IMR-90 (cell line): ENCODE measurements around the gene RIMS3. TPM values are rescaled to one million over a fixed set of nuclear protein-coding genes. Genes with fewer than 3 reads are reported as not detected.

Experiments used
- ATAC-seq: fragments of 200-7000 bp; cut with Tn5 transposase; 2 replicates; pipeline ENCODE4 v1.9.1; 2020; ENCODE audit warnings: low read depth, mild to moderate bottlenecking, moderate library complexity
- BruUV-seq: library from RNA; stranded (reverse); fragments of 400-500 nt; replicated peaks from 2 replicates; lab custom pipeline; 2021; lab: Mats Ljungman, UMichigan
- CTCF ChIA-PET: fragments of 300-600 bp; formaldehyde crosslinking; extraction: SDS; loops from one replicate; lab custom pipeline; 2021; ENCODE audit warnings: antibody characterized with exemption; lab: Yijun Ruan, JAX
- POLR2A ChIA-PET: fragments of 300-600 bp; sonication (Branson Sonifier 250); formaldehyde crosslinking; loops from one replicate; lab custom pipeline; 2022; ENCODE audit warnings: antibody characterized with exemption; ENCODE audit not compliant: unreplicated experiment; lab: Charles Lee
- DNase-seq: peaks from one replicate; pipeline ENCODE4 v3.0.0; 2013
- H2AFZ ChIP-seq: replicated peaks from 2 replicates; pipeline ENCODE3; 2013; ENCODE audit warnings: low read length, mild to moderate bottlenecking; ENCODE audit not compliant: poor library complexity
- H2AK5ac ChIP-seq: 2 replicates; pipeline ENCODE4 v1.6.1; 2013; ENCODE audit warnings: low read depth, low read length, inconsistent platforms
- H2AK9ac ChIP-seq: replicated peaks from 2 replicates; pipeline ENCODE3; 2013; ENCODE audit warnings: mild to moderate bottlenecking, low read depth, low read length, moderate library complexity; ENCODE audit not compliant: poor library complexity
- H2BK120ac ChIP-seq: 2 replicates; pipeline ENCODE4 v1.6.1; 2013; ENCODE audit warnings: low read depth, low read length, inconsistent platforms
- H2BK15ac ChIP-seq: 3 replicates; pipeline ENCODE4 v1.6.1; 2013; ENCODE audit warnings: low read depth, low read length, inconsistent platforms
- H2BK20ac ChIP-seq: 2 replicates; pipeline ENCODE4 v1.6.1; 2013; ENCODE audit warnings: low read depth, mild to moderate bottlenecking, inconsistent platforms, low read length, moderate library complexity
- H2BK5ac ChIP-seq: 2 replicates; pipeline ENCODE4 v1.6.1; 2013; ENCODE audit warnings: mild to moderate bottlenecking, low read depth, low read length, inconsistent platforms; ENCODE audit not compliant: poor library complexity, severe bottlenecking
- H3K14ac ChIP-seq: replicated peaks from 2 replicates; pipeline ENCODE4 v1.6.1; 2013; ENCODE audit warnings: low read depth, low read length, inconsistent platforms
- H3K18ac ChIP-seq: 2 replicates; pipeline ENCODE4 v1.6.1; 2013; ENCODE audit warnings: low read depth, low read length, control low read depth
- H3K23ac ChIP-seq: 2 replicates; pipeline ENCODE4 v1.6.1; 2013; ENCODE audit warnings: low read depth, low read length, inconsistent platforms
- H3K27ac ChIP-seq: 2 replicates; pipeline ENCODE4 v1.5.1; 2013; ENCODE audit warnings: mild to moderate bottlenecking, control low read depth, low read length; ENCODE audit not compliant: insufficient read depth
- H3K27me3 ChIP-seq: 2 replicates; pipeline ENCODE4 v1.6.1; 2013; ENCODE audit warnings: low read length; ENCODE audit not compliant: control insufficient read depth, insufficient read depth
- H3K36me3 ChIP-seq: 2 replicates; pipeline ENCODE4 v1.6.1; 2013; ENCODE audit warnings: low read length, mixed read lengths; ENCODE audit not compliant: control insufficient read depth, insufficient read depth
- H3K4ac ChIP-seq: 2 replicates; pipeline ENCODE4 v1.6.1; 2013; ENCODE audit warnings: low read depth, low read length, inconsistent platforms
- H3K4me1 ChIP-seq: 2 replicates; pipeline ENCODE4 v1.6.1; 2013; ENCODE audit warnings: low read length, mixed read lengths; ENCODE audit not compliant: control insufficient read depth, insufficient read depth
- H3K4me2 ChIP-seq: 2 replicates; pipeline ENCODE4 v1.6.1; 2013; ENCODE audit warnings: low read depth, mild to moderate bottlenecking, control low read depth, low read length, moderate library complexity
- H3K4me3 ChIP-seq: 2 replicates; pipeline ENCODE4 v1.5.1; 2013; ENCODE audit warnings: low read depth, mild to moderate bottlenecking, control low read depth, low read length, moderate library complexity; ENCODE audit not compliant: insufficient read depth
- H3K56ac ChIP-seq: 2 replicates; pipeline ENCODE4 v1.6.1; 2013; ENCODE audit warnings: low read length, inconsistent platforms; ENCODE audit not compliant: insufficient read depth; ENCODE audit errors: extremely low read depth
- H3K79me1 ChIP-seq, 2 experiments: 2 replicates each; pipeline ENCODE4 v1.6.1; 2013; ENCODE audit warnings: low read length in 2 of 2, inconsistent platforms in 1 of 2, low read depth in 1 of 2
- H3K9ac ChIP-seq: 2 replicates; pipeline ENCODE4 v1.6.1; 2013; ENCODE audit warnings: low read depth, low read length, control low read depth
- H3K9me1 ChIP-seq: 2 replicates; pipeline ENCODE4 v1.6.1; 2013; ENCODE audit warnings: low read length, inconsistent platforms; ENCODE audit not compliant: insufficient read depth
- H3K9me3 ChIP-seq: 2 replicates; pipeline ENCODE4 v1.6.1; 2013; ENCODE audit warnings: low read length; ENCODE audit not compliant: control insufficient read depth, insufficient read depth
- H4K20me1 ChIP-seq: 2 replicates; pipeline ENCODE4 v1.6.1; 2013; ENCODE audit warnings: low read length, inconsistent platforms; ENCODE audit not compliant: insufficient read depth
- H4K5ac ChIP-seq: 2 replicates; pipeline ENCODE4 v1.6.1; 2013; ENCODE audit warnings: mild to moderate bottlenecking, low read depth, low read length, control low read depth
- H4K8ac ChIP-seq, 2 experiments: 2 replicates each; pipeline ENCODE4 v1.6.1; 2013; ENCODE audit warnings: low read depth in 2 of 2, low read length in 2 of 2, control low read depth in 1 of 2, inconsistent platforms in 1 of 2
- H4K91ac ChIP-seq: 2 replicates; pipeline ENCODE4 v1.6.1; 2013; ENCODE audit warnings: low read depth, low read length, inconsistent platforms; ENCODE audit not compliant: insufficient read depth
- BHLHE40 ChIP-seq: fragments of 150-350 bp; IDR thresholded peaks from 2 replicates; pipeline ENCODE4 v1.6.1; 2016; ENCODE audit warnings: mild to moderate bottlenecking, low read depth, low read length
- CEBPB ChIP-seq: IDR thresholded peaks from 2 replicates; pipeline ENCODE4 v1.6.1; 2012; ENCODE audit warnings: low read depth, low read length, improper control_type of control experiment
- FOS ChIP-seq: fragments of 150-350 bp; IDR thresholded peaks from 2 replicates; pipeline ENCODE4 v1.6.1; 2016; ENCODE audit warnings: low read depth, low read length
- MAFK ChIP-seq: IDR thresholded peaks from 2 replicates; pipeline ENCODE4 v1.6.1; 2012; ENCODE audit warnings: low read depth, low read length, improper control_type of control experiment
- MXI1 ChIP-seq: IDR thresholded peaks from 2 replicates; pipeline ENCODE4 v1.6.1; 2012; ENCODE audit warnings: low read depth, mild to moderate bottlenecking, low read length, moderate library complexity, borderline replicate concordance
- POLR2A ChIP-seq: IDR thresholded peaks from 2 replicates; pipeline ENCODE4 v1.6.1; 2012; ENCODE audit warnings: mild to moderate bottlenecking, low read depth, low read length
- dilution Hi-C: fragments of 300-500 bp; cut with HindIII; formaldehyde crosslinking; loops from one replicate; pipeline ENCODE4 v1.14.3; 2018; ENCODE audit warnings: low sequenced_read_pairs; ENCODE audit not compliant: unreplicated experiment
- in situ Hi-C: fragments of 300-500 bp; cut with MboI; formaldehyde crosslinking; loops from 3 replicates; pipeline ENCODE4 v1.14.3; 2019; ENCODE audit warnings: low sequenced_read_pairs, inconsistent platforms, mixed read lengths
- intact Hi-C: fragments of 100-400 bp; cut with micrococcal nuclease; formaldehyde crosslinking; loops from 2 replicates; pipeline ENCODE4 v1.10.0; 2022
- polyA plus RNA-seq, 3 experiments: library from polyadenylated mRNA; depleted of rRNA; stranded (reverse); fragments of >200 nt; gene quantifications; 2 replicates each; pipeline ENCODE4 v1.2.3, GENCODE V29; 2012; ENCODE audit warnings: low replicate concordance in 1 of 3
- total RNA-seq: library from RNA; depleted of rRNA; stranded (reverse); fragments of >200 nt; gene quantifications from 2 replicates; pipeline ENCODE4 v1.2.3, GENCODE V29; 2012

RIMS3 gene
- total and polyA plus RNA-seq, 2 of the 4 experiments (the other 2 are of a cell fraction): 0.10 to 0.36 TPM

DNA sequence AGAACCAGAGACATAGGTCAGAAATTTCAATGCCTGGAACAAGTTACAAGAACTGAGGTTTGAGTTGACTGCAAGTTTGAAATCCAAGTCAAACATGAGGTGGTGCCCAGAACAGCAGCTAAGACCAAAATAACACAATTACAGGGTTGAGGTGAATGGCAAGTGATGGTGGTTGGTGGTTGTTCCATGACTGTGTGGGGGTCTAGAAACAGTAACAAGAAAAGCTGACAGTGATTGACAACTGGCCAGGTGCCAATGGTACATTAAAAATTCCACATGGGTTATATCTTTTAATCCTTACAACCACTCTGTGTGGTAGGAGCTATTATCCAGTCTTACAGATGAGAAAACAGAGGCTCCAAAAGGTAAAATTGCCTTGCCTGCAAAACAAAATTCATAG, 32.0 kb downstream of the RIMS3 start:
- dilution Hi-C loops: no loop called here
- no peak for ATAC-seq
- Histone ChIP-seq H2BK15ac (no peak overlapping the region), H2BK20ac (no peak overlapping the region), H3K56ac (no peak overlapping the region), H3K23ac (no peak overlapping the region), H4K5ac (no peak overlapping the region), H3K36me3 (no peaks in the 10 kb centered on the region), H2BK120ac (no peak overlapping the region), H3K4me3 (no peak overlapping the region), H2AK9ac (no peak overlapping the region), H3K4me1 (no peaks in the 10 kb centered on the region), H3K9me1 (no peaks in the 10 kb centered on the region), H2BK5ac (no peak overlapping the region), H3K14ac (no peak overlapping the region), H3K4ac (no peak overlapping the region), H2AK5ac (no peak overlapping the region), H4K8ac (no peak overlapping the region), H3K18ac (no peak overlapping the region), H4K20me1 (no peaks in the 10 kb centered on the region; the same call in 1 of the 2 replicates), H3K27me3 (peaks cover 6% of the 10 kb centered on the region; the same call in 1 of the 2 replicates), H3K79me1 (no peaks in the 10 kb centered on the region), H3K27ac (no peak overlapping the region), H3K9ac (no peak overlapping the region), H3K4me2 (no peak overlapping the region), H2AFZ (no peak overlapping the region), H3K9me3 (no peaks in the 10 kb centered on the region), H4K91ac (no peak overlapping the region)
- BruUV-seq: no TSS peak
- ChIA-PET CTCF (no interaction called here), POLR2A (no interaction called here)
- intact Hi-C loops: no loop called here
- TF ChIP-seq POLR2A (no peak), BHLHE40 (no peak), MXI1 (no peak), MAFK (no peak), FOS (no peak), CEBPB (no peak)
- DNase-seq: no peak
- in situ Hi-C loops: loop anchor here (25.0 kb wide), 1 partner anchor 329 kb away; no protein-coding TSS in a partner anchor
